HepG2 (cell line): ENCODE measurements around the gene CTNND2. TPM values are rescaled to one million over a fixed set of nuclear protein-coding genes. Genes with fewer than 3 reads are reported as not detected.
A peak's percentile ranks its signal among the peaks of the same experiment; 100 is the strongest.

Source experiments
- ATAC-seq: fragments of 200-7000 bp; cut with Tn5 transposase; 3 replicates; pipeline ENCODE4 v1.9.1; 2020; ENCODE audit warnings: mild to moderate bottlenecking, moderate library complexity
- BruUV-seq: library from RNA; stranded (reverse); fragments of 400-500 nt; replicated peaks from 2 replicates; lab custom pipeline; 2021; lab: Mats Ljungman, UMichigan
- CTCF ChIA-PET: fragments of 300-600 bp; formaldehyde crosslinking; extraction: SDS; loops from one replicate; lab custom pipeline; 2021; ENCODE audit warnings: low total read pairs, inconsistent platforms, low intra/inter-chr PET ratio; lab: Yijun Ruan, JAX
- POLR2A ChIA-PET: fragments of 350-600 bp; sonication (Branson Sonifier 250); formaldehyde crosslinking; loops from one replicate; lab custom pipeline; 2020; ENCODE audit warnings: antibody characterized with exemption, inconsistent platforms; lab: Yijun Ruan, JAX
- DNase-seq: peaks from one replicate; pipeline ENCODE4 v3.0.0-alpha.2; 2015; ENCODE audit warnings: low spot score
- FAIRE-seq: peaks from 3 replicates; lab custom pipeline; 2011; peaks lifted over from hg19 to GRCh38; lab: Jason Lieb, UNC
- H2AFZ ChIP-seq: one replicate; pipeline ENCODE4 v1.6.1; 2011; ENCODE audit warnings: low read length, inconsistent platforms
- H3K27ac ChIP-seq: fragments of 300-600 bp; 3 replicates; pipeline ENCODE4 v1.8.0; 2011; ENCODE audit warnings: mixed run types, mild to moderate bottlenecking, mixed read lengths, low read length, inconsistent platforms; ENCODE audit not compliant: insufficient read depth; ENCODE audit errors: extremely low read length
- H3K27me3 ChIP-seq, 2 experiments: fragments of 200-600 bp in 1 of 2; 2 replicates in 1 of 2; 3 replicates in 1 of 2; pipeline versions ENCODE4 v1.6.0 to v1.8.0; 2011; ENCODE audit warnings: low read length in 2 of 2, mild to moderate bottlenecking in 2 of 2, moderate library complexity in 2 of 2, inconsistent platforms in 1 of 2; ENCODE audit not compliant: insufficient read depth in 2 of 2, control insufficient read depth in 1 of 2
- H3K36me3 ChIP-seq, 2 experiments: fragments of 200-600 bp in 1 of 2; replicated peaks in 1 of 2; 2 replicates in 1 of 2; 3 replicates in 1 of 2; pipeline versions ENCODE4 v1.5.1 to v1.8.0; 2011; ENCODE audit warnings: low read length in 2 of 2, inconsistent platforms in 1 of 2; ENCODE audit not compliant: insufficient read depth in 2 of 2, control insufficient read depth in 1 of 2
- H3K4me1 ChIP-seq: 2 replicates; pipeline ENCODE4 v1.5.1; 2012; ENCODE audit warnings: low read length, inconsistent platforms; ENCODE audit not compliant: insufficient read depth
- H3K4me2 ChIP-seq: 2 replicates; pipeline ENCODE4 v1.6.0; 2011; ENCODE audit warnings: low read depth, low read length, inconsistent platforms
- H3K4me3 ChIP-seq, 3 experiments: fragments of 200-600 bp in 1 of 3; sonication (generic), shearing (Covaris generic) in 1 of 3; replicated peaks in 1 of 3; 2 replicates each; pipeline ENCODE4 v1.5.1; 2011 to 2016; ENCODE audit warnings: low read length in 3 of 3, inconsistent platforms in 2 of 3, low read depth in 2 of 3, mild to moderate bottlenecking in 2 of 3, control low read depth in 1 of 3, mixed read lengths in 1 of 3; ENCODE audit not compliant: insufficient read depth in 1 of 3
- H3K79me2 ChIP-seq: one replicate; pipeline ENCODE4 v1.6.1; 2011; ENCODE audit warnings: low read length, inconsistent platforms; ENCODE audit not compliant: insufficient read depth
- H3K9ac ChIP-seq: 2 replicates; pipeline ENCODE4 v1.6.0; 2011; ENCODE audit warnings: mild to moderate bottlenecking, low read depth, low read length, inconsistent platforms; ENCODE audit not compliant: insufficient read depth
- H3K9me3 ChIP-seq: 2 replicates; pipeline ENCODE4 v1.5.1; 2012; ENCODE audit warnings: mild to moderate bottlenecking, low read length
- H4K20me1 ChIP-seq: 2 replicates; pipeline ENCODE4 v1.6.0; 2011; ENCODE audit warnings: inconsistent platforms, mild to moderate bottlenecking, low read length, moderate library complexity; ENCODE audit not compliant: insufficient read depth
- RFX1 ChIP-seq: fragments of 450-650 bp; IDR thresholded peaks from 2 replicates; pipeline ENCODE4 v1.6.1; 2017
- SMC3 ChIP-seq: IDR thresholded peaks from 2 replicates; pipeline ENCODE4 v1.6.1; 2011; ENCODE audit warnings: low read length, improper control_type of control experiment
- ZNF326 ChIP-seq: sonication (generic); formaldehyde crosslinking; IDR thresholded peaks from 2 replicates; pipeline ENCODE4 v1.4.0; 2020; ENCODE audit warnings: missing genetic modification reagents, borderline replicate concordance
- ZNF672 ChIP-seq: sonication (generic); formaldehyde crosslinking; IDR thresholded peaks from 2 replicates; pipeline ENCODE4 v1.8.1; 2022; ENCODE audit warnings: missing genetic modification reagents
- ZNF773 ChIP-seq: sonication (generic); formaldehyde crosslinking; IDR thresholded peaks from 2 replicates; pipeline ENCODE4 v1.4.0; 2020; ENCODE audit warnings: missing genetic modification reagents, borderline replicate concordance
- ZNF850 ChIP-seq: sonication (generic); formaldehyde crosslinking; conservative IDR thresholded peaks from 2 replicates; pipeline ENCODE4 v1.9.0; 2021; ENCODE audit warnings: mild to moderate bottlenecking, missing genetic modification reagents
- whole genome bisulfite sequencing: methylation state at CpG from one replicate; pipeline ENCODE4 v1.1.6; 2017; ENCODE audit warnings: low lambda C conversion rate; 5-methylcytosine and 5-hydroxymethylcytosine counted together
- in situ Hi-C: cut with HindIII; loops from 2 replicates; pipeline ENCODE4 v1.10.0; 2017; ENCODE audit warnings: low pct_unique_long_range_greater_than_20kb; ENCODE audit not compliant: extremely low pct_ligation_motif_present
- intact Hi-C: fragments of 100-400 bp; cut with micrococcal nuclease; formaldehyde crosslinking; loops from one replicate; pipeline ENCODE4 v1.10.0; 2022; ENCODE audit not compliant: unreplicated experiment
- polyA plus RNA-seq, 8 experiments: library from polyadenylated mRNA; depleted of rRNA in 3 of 8; stranded (reverse) in 7 of 8; unstranded in 1 of 8; fragments of >200 nt; fragmentation: Illumina TruSeq in 4 of 8; extraction: Trizol in 4 of 8; gene quantifications; 2 replicates each; pipeline versions ENCODE4 v1.2.1 to v1.2.3, GENCODE V29; 2011 to 2016; ENCODE audit warnings: low read depth in 4 of 8, missing spikeins in 1 of 8, mixed read lengths in 1 of 8; ENCODE audit not compliant: insufficient read depth in 1 of 8
- total RNA-seq, 5 experiments: library from RNA; depleted of rRNA; stranded (reverse); fragments of >200 nt; fragmentation: Illumina TruSeq; extraction: Trizol; gene quantifications; 2 replicates each; pipeline ENCODE4 v1.2.3, GENCODE V29; 2016; ENCODE audit warnings: low read depth in 1 of 5
- TF ChIP-seq, protein P1 (sequence below): sonication (generic); formaldehyde crosslinking; conservative IDR thresholded peaks from 2 replicates; pipeline ENCODE4 v1.4.0; 2020; ENCODE audit warnings: missing genetic modification reagents
- TF ChIP-seq, protein P2 (sequence below): sonication (generic); formaldehyde crosslinking; IDR thresholded peaks from 2 replicates; pipeline ENCODE4 v1.4.0; 2020; ENCODE audit warnings: missing genetic modification reagents

CTNND2 gene
- total and polyA plus RNA-seq, 2 of the 13 experiments (the other 11 are each of a cell fraction or from before 2014, with no cell fraction given): not detected

DNA sequence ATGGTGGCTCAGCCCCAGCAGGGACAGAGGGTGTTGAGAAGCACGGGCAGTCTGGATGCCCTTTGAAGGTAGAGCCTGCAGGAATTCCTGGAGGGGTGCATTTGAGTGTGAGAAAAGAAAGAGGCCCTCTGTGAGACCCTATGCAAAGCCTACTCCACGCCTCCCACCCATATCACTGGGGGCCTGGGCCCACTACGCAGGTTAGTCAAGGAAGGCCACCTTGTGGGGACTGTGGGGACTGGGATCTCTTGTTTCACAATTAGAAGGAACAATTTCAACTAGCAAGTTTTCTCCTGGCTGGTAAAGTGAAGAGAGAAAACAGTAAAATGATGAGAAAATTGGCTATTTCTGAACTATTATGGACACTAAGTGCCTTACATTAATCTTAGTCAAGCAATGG lies 657.0 kb downstream of the CTNND2 start:
- in situ Hi-C loops: no loop called here
- DNase-seq: no peak
- H4K20me1 ChIP-seq: no peaks in the 10 kb centered on the region
- H3K4me1 ChIP-seq: no peaks in the 10 kb centered on the region
- H3K79me2 ChIP-seq: no peaks in the 10 kb centered on the region
- no peak overlapping the region for H3K27ac ChIP-seq
- POLR2A ChIA-PET: no interaction called here
- intact Hi-C loops: no loop called here
- BruUV-seq: no TSS peak
- no peak for FAIRE-seq
- H3K9me3 ChIP-seq: no peaks in the 10 kb centered on the region
- no peak overlapping the region for H3K9ac ChIP-seq
- no peak overlapping the region for H2AFZ ChIP-seq
- H3K4me3 ChIP-seq: no peak overlapping the region
- CTCF ChIA-PET: no interaction called here
- no peaks in the 10 kb centered on the region for H3K36me3 ChIP-seq
- WGBS: 22% methylated on average over 3 of the region's 3 CpGs
- no peak overlapping the region for H3K4me2 ChIP-seq
- H3K27me3 ChIP-seq: no peaks in the 10 kb centered on the region
- TF ChIP-seq RFX1 (no peak), ZNF326 (no peak), ZNF672 (no peak), ZNF850 (CRISPR knock-in tag) (no peak), SMC3 (no peak), ZNF773 (CRISPR knock-in tag) (no peak)
- TF ChIP-seq, protein P1, sequence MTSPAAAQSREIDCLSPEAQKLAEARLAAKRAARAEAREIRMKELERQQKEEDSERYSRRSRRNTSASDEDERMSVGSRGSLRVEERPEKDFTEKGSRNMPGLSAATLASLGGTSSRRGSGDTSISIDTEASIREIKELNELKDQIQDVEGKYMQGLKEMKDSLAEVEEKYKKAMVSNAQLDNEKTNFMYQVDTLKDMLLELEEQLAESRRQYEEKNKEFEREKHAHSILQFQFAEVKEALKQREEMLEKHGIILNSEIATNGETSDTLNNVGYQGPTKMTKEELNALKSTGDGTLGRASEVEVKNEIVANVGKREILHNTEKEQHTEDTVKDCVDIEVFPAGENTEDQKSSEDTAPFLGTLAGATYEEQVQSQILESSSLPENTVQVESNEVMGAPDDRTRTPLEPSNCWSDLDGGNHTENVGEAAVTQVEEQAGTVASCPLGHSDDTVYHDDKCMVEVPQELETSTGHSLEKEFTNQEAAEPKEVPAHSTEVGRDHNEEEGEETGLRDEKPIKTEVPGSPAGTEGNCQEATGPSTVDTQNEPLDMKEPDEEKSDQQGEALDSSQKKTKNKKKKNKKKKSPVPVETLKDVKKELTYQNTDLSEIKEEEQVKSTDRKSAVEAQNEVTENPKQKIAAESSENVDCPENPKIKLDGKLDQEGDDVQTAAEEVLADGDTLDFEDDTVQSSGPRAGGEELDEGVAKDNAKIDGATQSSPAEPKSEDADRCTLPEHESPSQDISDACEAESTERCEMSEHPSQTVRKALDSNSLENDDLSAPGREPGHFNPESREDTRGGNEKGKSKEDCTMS (CRISPR knock-in tag): no peak
- TF ChIP-seq, protein P2, sequence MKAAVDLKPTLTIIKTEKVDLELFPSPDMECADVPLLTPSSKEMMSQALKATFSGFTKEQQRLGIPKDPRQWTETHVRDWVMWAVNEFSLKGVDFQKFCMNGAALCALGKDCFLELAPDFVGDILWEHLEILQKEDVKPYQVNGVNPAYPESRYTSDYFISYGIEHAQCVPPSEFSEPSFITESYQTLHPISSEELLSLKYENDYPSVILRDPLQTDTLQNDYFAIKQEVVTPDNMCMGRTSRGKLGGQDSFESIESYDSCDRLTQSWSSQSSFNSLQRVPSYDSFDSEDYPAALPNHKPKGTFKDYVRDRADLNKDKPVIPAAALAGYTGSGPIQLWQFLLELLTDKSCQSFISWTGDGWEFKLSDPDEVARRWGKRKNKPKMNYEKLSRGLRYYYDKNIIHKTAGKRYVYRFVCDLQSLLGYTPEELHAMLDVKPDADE: no peak
- peak; percentile 46; the same call in 2 of the 3 replicates for ATAC-seq
